Sigmoid colon (tissue), 7 donors: ENCODE results near the gene GCNT2. TPM values are rescaled to one million over a fixed set of nuclear protein-coding genes. Genes with fewer than 3 reads are reported as not detected.

Experiments used
- DNase-seq: peaks from one replicate; pipeline ENCODE4 v3.0.0-alpha.2; 2019
- H3K27ac ChIP-seq, 4 donors: fragments of 200-600 bp; sonication (generic); one replicate each; pipeline ENCODE4 v1.5.1; 2016 to 2019; ENCODE audit warnings: mild to moderate bottlenecking in 1 of 4
- H3K27me3 ChIP-seq, 3 donors: fragments of 200-600 bp; sonication (generic); one replicate each; pipeline ENCODE4 v1.5.1; 2019; ENCODE audit warnings: mild to moderate bottlenecking in 1 of 3
- H3K36me3 ChIP-seq, 4 donors: fragments of 200-600 bp; sonication (generic); one replicate each; pipeline ENCODE4 v1.5.1; 2016 to 2019
- H3K4me1 ChIP-seq, 4 donors: fragments of 200-600 bp; sonication (generic); one replicate each; pipeline ENCODE4 v1.5.1; 2017 to 2019
- H3K4me3 ChIP-seq, 4 donors: fragments of 200-600 bp; sonication (generic); one replicate each; pipeline ENCODE4 v1.5.1; 2017 to 2019; ENCODE audit warnings: mild to moderate bottlenecking in 2 of 4, moderate library complexity in 1 of 4
- H3K9me3 ChIP-seq, 4 donors: fragments of 200-600 bp in 3 of 4; sonication (generic) in 3 of 4; one replicate each; pipeline versions ENCODE4 v1.5.1 to v1.6.1; 2013 to 2019
- EP300 ChIP-seq, 4 donors: sonication (generic); formaldehyde crosslinking; IDR thresholded peaks; one replicate each; pipeline ENCODE4 v1.6.1; 2017; ENCODE audit warnings: antibody characterized with exemption in 4 of 4
- POLR2A ChIP-seq, 2 donors: fragments of 450-650 bp; IDR thresholded peaks; one replicate each; pipeline ENCODE4 v1.6.1; 2016; ENCODE audit warnings: antibody characterized with exemption in 2 of 2, mild to moderate bottlenecking in 2 of 2, moderate library complexity in 2 of 2
- POLR2AphosphoS5 ChIP-seq, 4 donors: sonication (generic); formaldehyde crosslinking; IDR thresholded peaks; one replicate each; pipeline ENCODE4 v1.6.1; 2017; ENCODE audit warnings: antibody characterized with exemption in 4 of 4
- WGBS, 2 donors: extraction: QIAGEN DNeasy Blood & Tissue Kit; methylation state at CpG; one replicate each; pipeline ENCODE4 v1.1.7; 2013; 5-methylcytosine and 5-hydroxymethylcytosine counted together
- intact Hi-C: fragments of 100-400 bp; cut with DNase I; formaldehyde crosslinking; loops from one replicate; pipeline ENCODE4 v1.15.1; 2023
- polyA plus RNA-seq, 3 donors: library from polyadenylated mRNA; stranded (reverse); fragments of 200-250 nt; gene quantifications; one replicate each; pipeline ENCODE4 v1.2.3, GENCODE V29; 2013
- total RNA-seq, 4 donors: library from RNA; depleted of rRNA; stranded (reverse); fragments of >200 nt; gene quantifications; one replicate each; pipeline ENCODE4 v1.1.0, GENCODE V29; 2016
- TF ChIP-seq, protein P1 (sequence below), 4 experiments: fragments of 450-650 bp in 3 of 4; fragments of 200-600 bp in 1 of 4; IDR thresholded peaks; one replicate each; pipeline ENCODE4 v1.5.1; 2016 to 2019; ENCODE audit warnings: antibody characterized with exemption in 4 of 4, mild to moderate bottlenecking in 3 of 4, moderate library complexity in 2 of 4
- donor health status: healthy with polysubstance abuse.
- donor health status: Bipolar disorder and iron deficiency.
- donor health status: healthy.

The GCNT2 gene
- total and polyA plus RNA-seq, 7 donors: 2.4 to 26.9 (median 13.2) TPM

DNA sequence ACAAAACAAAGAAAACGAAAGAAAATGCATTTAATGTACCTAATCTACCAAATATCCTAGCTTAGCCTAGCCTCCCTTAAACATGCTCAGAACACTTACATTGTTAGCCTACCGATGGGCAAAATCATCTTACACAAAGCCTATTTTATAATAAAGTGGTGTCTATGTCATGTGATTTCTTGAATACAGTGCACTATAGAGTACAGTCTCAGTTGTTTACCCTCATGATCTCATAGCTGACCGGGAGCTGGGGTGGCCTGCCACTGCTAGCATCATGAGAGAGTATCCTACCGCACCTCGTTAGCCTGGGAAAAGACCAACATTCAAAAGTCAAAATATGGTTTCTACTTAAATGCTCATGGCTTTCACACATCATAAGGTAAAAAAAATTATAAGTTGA lies 16.6 kb downstream of the GCNT2 start:
- Histone ChIP-seq H3K27ac (no peak overlapping the region), H3K27me3 (no peaks in the 10 kb centered on the region), H3K4me3 (no peak overlapping the region), H3K9me3 (no peaks in the 10 kb centered on the region), H3K4me1 (no peaks in the 10 kb centered on the region), H3K36me3 (no peaks in the 10 kb centered on the region)
- intact Hi-C loops: no loop called here
- DNase-seq: no peak
- WGBS, 2 donors: 93 to 94% methylated on average over 5 of the region's 5 CpGs
- TF ChIP-seq POLR2A (IDR thresholded peaks at IDR 0.05) (no peak), EP300 (IDR thresholded peaks at IDR 0.05) (no peak), POLR2AphosphoS5 (IDR thresholded peaks at IDR 0.05) (no peak)
- TF ChIP-seq, protein P1, sequence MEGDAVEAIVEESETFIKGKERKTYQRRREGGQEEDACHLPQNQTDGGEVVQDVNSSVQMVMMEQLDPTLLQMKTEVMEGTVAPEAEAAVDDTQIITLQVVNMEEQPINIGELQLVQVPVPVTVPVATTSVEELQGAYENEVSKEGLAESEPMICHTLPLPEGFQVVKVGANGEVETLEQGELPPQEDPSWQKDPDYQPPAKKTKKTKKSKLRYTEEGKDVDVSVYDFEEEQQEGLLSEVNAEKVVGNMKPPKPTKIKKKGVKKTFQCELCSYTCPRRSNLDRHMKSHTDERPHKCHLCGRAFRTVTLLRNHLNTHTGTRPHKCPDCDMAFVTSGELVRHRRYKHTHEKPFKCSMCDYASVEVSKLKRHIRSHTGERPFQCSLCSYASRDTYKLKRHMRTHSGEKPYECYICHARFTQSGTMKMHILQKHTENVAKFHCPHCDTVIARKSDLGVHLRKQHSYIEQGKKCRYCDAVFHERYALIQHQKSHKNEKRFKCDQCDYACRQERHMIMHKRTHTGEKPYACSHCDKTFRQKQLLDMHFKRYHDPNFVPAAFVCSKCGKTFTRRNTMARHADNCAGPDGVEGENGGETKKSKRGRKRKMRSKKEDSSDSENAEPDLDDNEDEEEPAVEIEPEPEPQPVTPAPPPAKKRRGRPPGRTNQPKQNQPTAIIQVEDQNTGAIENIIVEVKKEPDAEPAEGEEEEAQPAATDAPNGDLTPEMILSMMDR (IDR thresholded peaks at IDR 0.05): no peak

DNA sequence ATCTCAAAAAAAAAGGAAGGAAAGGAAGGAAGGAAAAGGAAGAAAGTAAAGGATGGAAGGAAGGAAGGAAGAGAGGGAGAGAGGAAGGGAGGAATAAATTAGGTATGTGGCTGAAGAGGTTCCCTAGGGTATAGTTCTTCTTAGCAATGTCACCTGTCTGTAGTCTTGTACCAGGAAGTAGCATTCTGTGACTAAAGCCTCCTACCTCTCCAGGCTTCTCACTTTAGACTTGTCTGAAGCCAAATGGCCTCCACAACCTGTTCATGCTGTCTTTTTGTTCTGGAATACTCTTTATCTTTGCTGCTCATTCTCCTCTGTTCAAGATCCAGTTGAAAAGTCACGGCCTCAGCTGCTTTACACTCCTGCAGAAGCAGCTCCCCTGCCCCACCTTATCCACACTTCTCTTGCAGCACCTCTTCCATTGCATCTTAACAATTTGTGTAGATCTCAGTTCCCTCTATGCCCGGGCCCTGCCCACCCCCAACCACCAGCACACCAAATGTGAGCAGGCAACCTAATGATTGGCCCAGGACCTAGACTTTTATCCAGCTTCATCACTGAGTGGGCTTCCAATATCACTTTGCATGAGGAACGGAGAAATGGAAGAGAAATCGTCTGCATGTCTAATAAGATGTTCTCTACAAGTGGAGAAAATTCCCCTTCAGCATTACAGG lies 19.1 kb downstream of the GCNT2 start:
- Histone ChIP-seq H3K27ac (peak overlapping the region in 1 of 4 donors; percentile 20), H3K9me3 (no peaks in the 10 kb centered on the region), H3K36me3 (no peaks in the 10 kb centered on the region), H3K4me3 (no peak overlapping the region), H3K27me3 (no peaks in the 10 kb centered on the region), H3K4me1 (peaks cover 0 to 4% (median 2%) of the 10 kb centered on the region in 4 donors)
- no peak for DNase-seq
- TF ChIP-seq EP300 (IDR thresholded peaks at IDR 0.05): no peak
- TF ChIP-seq, protein P1 (IDR thresholded peaks at IDR 0.05): no peak
- no peak for TF ChIP-seq POLR2A (IDR thresholded peaks at IDR 0.05)
- TF ChIP-seq POLR2AphosphoS5 (IDR thresholded peaks at IDR 0.05): no peak
- intact Hi-C loops: no loop called here
- WGBS, 2 donors: 81 to 89% methylated on average over 4 of the region's 4 CpGs

DNA sequence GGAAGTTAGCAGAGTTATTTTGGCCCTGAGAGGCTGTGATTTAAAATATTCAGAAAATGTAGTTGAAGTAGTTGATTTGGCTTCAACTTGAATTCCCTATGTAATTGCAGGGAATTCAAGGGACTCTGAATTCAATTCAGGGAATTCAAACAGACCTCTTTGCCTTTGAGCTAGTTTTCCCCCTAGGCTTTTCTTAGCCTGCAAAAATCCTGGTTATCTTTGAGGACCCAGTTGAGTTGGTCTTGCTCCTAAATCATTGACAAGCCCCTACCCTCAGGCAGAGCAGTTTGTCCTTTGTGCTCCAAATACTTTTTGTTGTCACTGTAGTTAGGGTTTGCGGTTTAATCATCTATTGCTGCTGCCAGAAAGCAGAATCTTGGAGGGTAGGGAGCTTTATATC lies 20.4 kb downstream of the GCNT2 start:
- Histone ChIP-seq H3K4me1 (peaks cover 0 to 12% (median 9%) of the 10 kb centered on the region in 4 donors), H3K36me3 (no peaks in the 10 kb centered on the region), H3K4me3 (no peak overlapping the region), H3K27ac (peak overlapping the region in 1 of 4 donors; percentile 88), H3K9me3 (no peaks in the 10 kb centered on the region), H3K27me3 (no peaks in the 10 kb centered on the region)
- 21 to 60% methylated on average over 1 of the region's 1 CpG for WGBS, 2 donors
- intact Hi-C loops: no loop called here
- DNase-seq: no peak
- no peak for TF ChIP-seq POLR2AphosphoS5 (IDR thresholded peaks at IDR 0.05)
- no peak for TF ChIP-seq EP300 (IDR thresholded peaks at IDR 0.05)
- no peak for TF ChIP-seq POLR2A (IDR thresholded peaks at IDR 0.05)
- TF ChIP-seq, protein P1 (IDR thresholded peaks at IDR 0.05): no peak

DNA sequence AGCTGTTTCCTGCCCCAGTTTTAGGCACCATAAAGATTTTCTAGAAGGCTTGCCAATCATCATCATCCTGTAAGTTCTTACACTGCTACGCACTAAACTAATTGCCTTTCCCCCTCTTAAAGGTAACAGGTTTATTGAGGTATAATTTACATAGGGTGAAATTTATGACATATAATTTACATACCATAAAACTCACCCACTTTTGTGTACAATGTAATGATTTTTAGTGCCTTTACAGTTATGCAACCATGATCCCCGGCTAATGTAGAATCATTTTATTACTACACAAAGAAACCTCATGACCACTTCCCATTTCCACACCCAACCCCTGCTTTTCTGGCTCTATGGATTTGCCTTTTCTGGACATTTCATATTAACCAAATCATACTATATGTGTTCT lies 21.1 kb downstream of the GCNT2 start:
- Histone ChIP-seq H3K27me3 (no peaks in the 10 kb centered on the region), H3K4me1 (peaks cover 0 to 12% (median 9%) of the 10 kb centered on the region in 4 donors), H3K36me3 (no peaks in the 10 kb centered on the region), H3K27ac (peak overlapping the region in 1 of 4 donors; percentile 88), H3K9me3 (no peaks in the 10 kb centered on the region), H3K4me3 (no peak overlapping the region)
- no peak for DNase-seq
- no peak for TF ChIP-seq EP300 (IDR thresholded peaks at IDR 0.05)
- intact Hi-C loops: no loop called here
- WGBS, 2 donors: 23 to 53% methylated on average over 2 of the region's 2 CpGs

DNA sequence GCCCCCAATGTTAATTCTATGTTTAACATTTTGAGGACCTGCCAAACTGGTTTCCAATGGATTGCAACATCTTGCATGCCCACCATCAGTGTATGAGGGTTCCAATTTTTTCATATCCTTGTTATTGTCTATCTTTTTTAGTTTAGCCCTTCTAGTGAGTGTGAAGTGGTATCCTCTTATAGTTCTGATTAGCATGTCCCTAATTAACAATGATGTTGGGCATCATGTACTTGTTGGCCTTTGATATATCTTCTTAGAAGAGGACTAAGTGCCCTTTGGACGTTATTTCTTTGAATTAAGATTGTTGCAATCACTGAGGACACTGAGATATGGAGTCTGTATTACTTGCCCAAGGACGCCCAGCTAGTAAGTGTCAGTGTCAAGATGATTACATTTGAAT lies 22.3 kb downstream of the GCNT2 start:
- no peaks in the 10 kb centered on the region for H3K9me3 ChIP-seq
- no peak for TF ChIP-seq POLR2AphosphoS5 (IDR thresholded peaks at IDR 0.05)
- no peak for TF ChIP-seq EP300 (IDR thresholded peaks at IDR 0.05)
- TF ChIP-seq, protein P1 (IDR thresholded peaks at IDR 0.05): no peak
- TF ChIP-seq POLR2A (IDR thresholded peaks at IDR 0.05): no peak
- no peaks in the 10 kb centered on the region for H3K36me3 ChIP-seq
- no peak overlapping the region for H3K4me3 ChIP-seq
- no peaks in the 10 kb centered on the region for H3K27me3 ChIP-seq
- no peak for DNase-seq
- peak overlapping the region in 1 of 4 donors; percentile 88 for H3K27ac ChIP-seq
- H3K4me1 ChIP-seq: peaks cover 0 to 15% (median 10%) of the 10 kb centered on the region in 4 donors
- intact Hi-C loops: no loop called here
- 57 to 90% methylated on average over 2 of the region's 2 CpGs for WGBS, 2 donors
